WTC11 (cell line): ENCODE measurements around the gene IRAG1. TPM values are rescaled to one million over a fixed set of nuclear protein-coding genes. Genes with fewer than 3 reads are reported as not detected.

ENCODE experiments used
- ATAC-seq: fragments of 200-7000 bp; cut with Tn5 transposase; 2 replicates; pipeline ENCODE4 v1.10.0; 2021; ENCODE audit warnings: mild to moderate bottlenecking, moderate library complexity
- CTCF ChIA-PET: fragments of 300-600 bp; sonication (Branson Sonifier 250); formaldehyde crosslinking; loops from one replicate; lab custom pipeline; 2021; ENCODE audit warnings: antibody characterized with exemption; lab: Charles Lee
- POLR2A ChIA-PET: fragments of 350-600 bp; sonication (Branson Sonifier 250); formaldehyde crosslinking; loops from one replicate; lab custom pipeline; 2021; ENCODE audit warnings: antibody characterized with exemption; lab: Charles Lee
- DNase-seq: peaks from one replicate; pipeline ENCODE4 v3.0.0; 2021; ENCODE audit warnings: low spot score
- H3K27ac Mint-ChIP-seq: 2 replicates; pipeline ENCODE4 v1.8.0; 2021; ENCODE audit warnings: mixed read lengths
- H3K27me3 Mint-ChIP-seq: 2 replicates; pipeline ENCODE4 v1.8.0; 2021; ENCODE audit warnings: low read depth, mild to moderate bottlenecking, moderate library complexity, mixed read lengths
- H3K36me3 Mint-ChIP-seq: 2 replicates; pipeline ENCODE4 v1.8.0; 2021; ENCODE audit warnings: mixed read lengths
- H3K4me1 Mint-ChIP-seq: 2 replicates; pipeline ENCODE4 v1.8.0; 2022; ENCODE audit warnings: mixed read lengths
- H3K4me3 Mint-ChIP-seq: 2 replicates; pipeline ENCODE4 v1.8.0; 2021; ENCODE audit warnings: mild to moderate bottlenecking, moderate library complexity, mixed read lengths
- H3K9me3 Mint-ChIP-seq: 2 replicates; pipeline ENCODE4 v1.8.0; 2021; ENCODE audit warnings: mixed read lengths
- ATF3 ChIP-seq: sonication (generic); formaldehyde crosslinking; conservative IDR thresholded peaks from 2 replicates; pipeline ENCODE4 v1.8.1; 2022; ENCODE audit warnings: mild to moderate bottlenecking, missing genetic modification reagents
- CDX4 ChIP-seq: fragments of 250-450 bp; sonication (Bioruptor Pico); IDR thresholded peaks from 2 replicates; pipeline ENCODE4 v1.9.0; 2021; ENCODE audit warnings: moderate library complexity, mild to moderate bottlenecking, inconsistent platforms, borderline replicate concordance
- CREM ChIP-seq: sonication (generic); formaldehyde crosslinking; IDR thresholded peaks from 2 replicates; pipeline ENCODE4 v1.8.1; 2022; ENCODE audit warnings: mild to moderate bottlenecking, missing genetic modification reagents, moderate library complexity
- CTCF ChIP-seq: fragments of 200-600 bp; IDR thresholded peaks from 2 replicates; pipeline ENCODE4 v1.8.0; 2022; ENCODE audit warnings: antibody characterized with exemption
- E2F5 ChIP-seq: sonication (generic); formaldehyde crosslinking; IDR thresholded peaks from 2 replicates; pipeline ENCODE4 v1.8.1; 2022; ENCODE audit warnings: mild to moderate bottlenecking, moderate library complexity, missing genetic modification reagents
- EMX1 ChIP-seq: fragments of 250-450 bp; sonication (Bioruptor Pico); IDR thresholded peaks from 2 replicates; pipeline ENCODE4 v1.8.0; 2021; ENCODE audit warnings: mild to moderate bottlenecking
- FOXK1 ChIP-seq: sonication (generic); formaldehyde crosslinking; IDR thresholded peaks from 2 replicates; pipeline ENCODE4 v1.8.0; 2022; ENCODE audit warnings: mild to moderate bottlenecking, moderate library complexity, missing genetic modification reagents
- FOXP4 ChIP-seq: sonication (generic); formaldehyde crosslinking; IDR thresholded peaks from 2 replicates; pipeline ENCODE4 v1.8.0; 2022; ENCODE audit warnings: mild to moderate bottlenecking, missing genetic modification reagents
- IRF1 ChIP-seq: sonication (generic); formaldehyde crosslinking; IDR thresholded peaks from 2 replicates; pipeline ENCODE4 v1.8.0; 2023; ENCODE audit warnings: missing genetic modification reagents
- PRRX2 ChIP-seq: fragments of 250-450 bp; sonication (Bioruptor Pico); IDR thresholded peaks from 2 replicates; pipeline ENCODE4 v1.8.0; 2021; ENCODE audit warnings: mild to moderate bottlenecking
- SOX15 ChIP-seq: fragments of 250-450 bp; sonication (Bioruptor Pico); IDR thresholded peaks from 2 replicates; pipeline ENCODE4 v1.9.0; 2021; ENCODE audit warnings: mild to moderate bottlenecking
- SP1 ChIP-seq: sonication (generic); formaldehyde crosslinking; conservative IDR thresholded peaks from 2 replicates; pipeline ENCODE4 v1.8.1; 2022; ENCODE audit warnings: missing genetic modification reagents
- STAT6 ChIP-seq: sonication (generic); formaldehyde crosslinking; conservative IDR thresholded peaks from 2 replicates; pipeline ENCODE4 v1.8.1; 2023; ENCODE audit warnings: mild to moderate bottlenecking, low read depth, missing genetic modification reagents, moderate library complexity
- TEAD1 ChIP-seq: sonication (generic); formaldehyde crosslinking; IDR thresholded peaks from 2 replicates; pipeline ENCODE4 v1.8.0; 2022; ENCODE audit warnings: mild to moderate bottlenecking, missing genetic modification reagents
- ZNF317 ChIP-seq: sonication (generic); formaldehyde crosslinking; IDR thresholded peaks from 2 replicates; pipeline ENCODE4 v1.8.1; 2023; ENCODE audit warnings: low read depth, mild to moderate bottlenecking, moderate library complexity, missing genetic modification reagents, borderline replicate concordance
- ZNF416 ChIP-seq: fragments of 250-450 bp; sonication (Bioruptor Pico); IDR thresholded peaks from 2 replicates; pipeline ENCODE4 v1.9.0; 2021; ENCODE audit warnings: mild to moderate bottlenecking, inconsistent platforms
- total RNA-seq: library from RNA; stranded (reverse); gene quantifications from 3 replicates; pipeline ENCODE4 v1.2.3, GENCODE V29; 2021

Gene IRAG1
- total RNA-seq, 1 experiment from 2014 or later = 2.8 TPM

- TF ChIP-seq PRRX2 (CRISPR knock-in tag) (no peak), ATF3 (CRISPR knock-in tag) (no peak), FOXK1 (CRISPR knock-in tag) (no peak), TEAD1 (no peak), CTCF (no peak)
Measured at GRCh38 chr11:10701982-10702381, 8.4 kb upstream of the IRAG1 start (continued).

GRCh38 chr11:10699072-10699471 lies 5.5 kb upstream of the IRAG1 start:
- Mint-ChIP-seq H3K4me3 (no peak overlapping the region), H3K27me3 (peaks cover 4% of the 10 kb centered on the region; the same call in 1 of the 2 replicates), H3K27ac (no peak overlapping the region), H3K9me3 (peaks cover 22% of the 10 kb centered on the region), H3K36me3 (peaks cover 16% of the 10 kb centered on the region), H3K4me1 (peaks cover 2% of the 10 kb centered on the region; the same call in 1 of the 2 replicates)
- ATAC-seq (no peak), DNase-seq (no peak)
- no peak for TF ChIP-seq PRRX2 (CRISPR knock-in tag)
- ChIA-PET POLR2A (no interaction called here), CTCF (no interaction called here)

- POLR2A ChIA-PET = no interaction called here
- Mint-ChIP-seq H3K27ac (no peak overlapping the region), H3K36me3 (peaks cover 16% of the 10 kb centered on the region), H3K4me3 (no peak overlapping the region), H3K27me3 (peaks cover 4% of the 10 kb centered on the region; the same call in 1 of the 2 replicates), H3K4me1 (0 out of 2 replicates have a peak, but pooled peaks cover 5% of the 10 kb centered on the region), H3K9me3 (peaks cover 22% of the 10 kb centered on the region)
- DNase-seq (no peak), ATAC-seq (no peak)
- no peak for TF ChIP-seq E2F5
- CTCF ChIA-PET = no interaction called here
Measured at GRCh38 chr11:10697323-10697620, 3.7 kb upstream of the IRAG1 start.

GRCh38 chr11:10696468-10697322 lies 3.1 kb upstream of the IRAG1 start:
- Mint-ChIP-seq H3K36me3 (peaks cover 16% of the 10 kb centered on the region), H3K27me3 (peaks cover 4% of the 10 kb centered on the region; the same call in 1 of the 2 replicates), H3K27ac (no peak overlapping the region), H3K9me3 (peaks cover 22% of the 10 kb centered on the region), H3K4me3 (no peak overlapping the region), H3K4me1 (0 out of 2 replicates have a peak, but pooled peaks cover 5% of the 10 kb centered on the region)
- DNase-seq = no peak
- POLR2A ChIA-PET = no interaction called here
- CTCF ChIA-PET = no interaction called here
- no peak for ATAC-seq
- TF ChIP-seq FOXP4 (CRISPR knock-in tag) = no peak
- TF ChIP-seq SP1 (CRISPR knock-in tag) = no peak
- TF ChIP-seq IRF1 (CRISPR knock-in tag) = no peak
- no peak for TF ChIP-seq CREM (CRISPR knock-in tag)
- no peak for TF ChIP-seq ZNF416 (CRISPR knock-in tag)
- no peak for TF ChIP-seq CDX4 (CRISPR knock-in tag)
- TF ChIP-seq SOX15 (CRISPR knock-in tag) = no peak
- TF ChIP-seq STAT6 (CRISPR knock-in tag) = no peak
- TF ChIP-seq ZNF317 (CRISPR knock-in tag) = no peak
- TF ChIP-seq CTCF = no peak
- no peak for TF ChIP-seq EMX1 (CRISPR knock-in tag)
